GM19324 (cell line): ENCODE results near the gene IFNLR1.

Experiments
- ATAC-seq: cut with Tn5 transposase; IDR thresholded peaks from one replicate; pipeline ENCODE4 v1.9.1; 2021; ENCODE audit warnings: mild to moderate bottlenecking, moderate library complexity; ENCODE audit not compliant: unreplicated experiment, low FRiP score

Gene IFNLR1

GRCh38 chr1:24180676-24181075, 6.4 kb downstream of the IFNLR1 start:
- ATAC-seq: no peak

- no peak for ATAC-seq
These were observed 7.7 kb downstream of the IFNLR1 start for GRCh38 chr1:24179251-24179840.

DNA sequence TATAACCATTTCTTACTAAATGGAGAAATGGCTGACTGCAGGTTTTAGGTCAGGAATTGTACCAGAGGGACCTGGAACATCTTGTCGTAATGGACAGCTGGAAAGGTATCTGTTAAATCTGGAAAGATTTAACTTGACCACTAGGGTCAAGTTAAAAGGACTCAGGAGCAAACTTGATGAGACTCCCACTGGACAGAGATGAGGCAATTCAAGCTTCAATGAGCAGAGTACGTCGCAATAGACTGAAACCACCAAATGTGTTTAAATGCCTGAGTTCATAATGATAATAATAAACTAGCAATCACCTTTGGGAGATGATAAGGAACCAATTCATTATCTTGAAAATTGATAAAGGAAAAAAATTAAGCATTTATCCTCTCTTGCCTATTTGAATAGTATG, 8.7 kb downstream of the IFNLR1 start:
- ATAC-seq: no peak

DNA sequence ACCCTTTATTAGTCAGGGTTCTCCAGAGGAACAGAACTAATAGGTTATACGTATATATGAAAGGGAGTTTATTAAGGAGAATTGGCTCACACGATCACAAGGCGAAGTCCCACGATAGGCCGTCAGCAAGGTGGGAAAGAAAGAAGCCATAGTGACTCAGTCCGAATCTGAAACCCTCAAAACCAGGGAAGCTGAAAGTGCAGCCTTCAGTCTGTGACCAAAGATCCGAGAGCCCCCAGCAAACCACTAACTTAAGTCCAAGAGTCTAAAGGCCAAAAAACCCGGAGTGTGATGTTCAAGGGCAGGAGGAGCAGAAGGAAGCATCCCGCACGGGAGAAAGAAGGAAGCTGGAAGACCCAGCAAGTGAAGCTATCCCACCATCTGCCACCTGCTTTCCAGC, 9.9 kb downstream of the IFNLR1 start:
- no peak for ATAC-seq

- no peak for ATAC-seq
These were observed 11.9 kb downstream of the IFNLR1 start for GRCh38 chr1:24175033-24175755.

DNA sequence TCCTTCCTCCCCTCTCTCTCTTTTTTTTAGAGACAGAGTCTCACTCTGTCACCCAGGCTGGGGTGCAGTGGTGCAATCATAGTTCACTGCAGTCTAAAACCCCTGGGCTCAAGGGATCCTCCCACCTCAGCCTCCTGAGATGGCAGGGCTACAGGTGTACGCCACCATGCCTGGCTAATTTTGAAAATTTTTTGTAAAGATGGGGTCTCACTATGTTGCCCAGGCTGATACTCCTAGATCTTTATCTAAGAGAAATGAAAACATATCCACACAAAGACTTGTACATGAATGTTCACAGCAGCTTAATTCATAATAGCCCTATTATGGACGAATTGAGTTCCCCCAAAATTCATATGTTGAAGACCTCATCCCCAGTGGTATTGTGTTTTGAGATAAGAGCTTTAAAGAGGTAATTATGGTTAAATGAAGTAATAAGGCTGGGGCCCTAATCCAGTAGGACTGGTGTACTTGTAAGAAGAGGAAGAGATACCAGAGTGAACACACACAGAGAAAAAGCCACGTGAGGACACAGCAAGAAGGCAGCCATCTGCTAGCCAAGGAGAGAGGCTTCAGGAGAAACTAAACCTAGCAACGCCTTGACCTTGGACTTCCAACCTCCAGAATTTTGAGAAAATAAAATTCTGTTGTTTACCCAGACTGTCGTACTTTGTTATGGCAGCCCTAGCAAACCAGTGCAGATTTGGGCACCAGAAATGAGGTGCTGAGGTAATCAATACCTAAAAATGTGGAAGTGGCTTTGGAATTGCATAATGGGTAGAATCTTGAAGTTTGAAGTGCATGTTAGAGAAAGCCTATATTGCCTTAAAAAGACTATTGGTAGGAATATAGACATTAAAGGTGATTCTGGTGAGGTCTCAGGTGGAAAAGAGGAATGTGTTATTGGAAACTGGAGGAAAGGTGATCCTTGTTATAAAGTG, 13.2 kb downstream of the IFNLR1 start:
- no peak for ATAC-seq

GRCh38 chr1:24172598-24172997, 14.5 kb downstream of the IFNLR1 start:
- ATAC-seq: no peak

- ATAC-seq: no peak
These were observed 17.8 kb downstream of the IFNLR1 start for GRCh38 chr1:24169286-24169685.

- no peak for ATAC-seq
These were observed 18.8 kb downstream of the IFNLR1 start for GRCh38 chr1:24168245-24168644.

- ATAC-seq: no peak
These were observed 20.1 kb downstream of the IFNLR1 start for GRCh38 chr1:24167008-24167407.

DNA sequence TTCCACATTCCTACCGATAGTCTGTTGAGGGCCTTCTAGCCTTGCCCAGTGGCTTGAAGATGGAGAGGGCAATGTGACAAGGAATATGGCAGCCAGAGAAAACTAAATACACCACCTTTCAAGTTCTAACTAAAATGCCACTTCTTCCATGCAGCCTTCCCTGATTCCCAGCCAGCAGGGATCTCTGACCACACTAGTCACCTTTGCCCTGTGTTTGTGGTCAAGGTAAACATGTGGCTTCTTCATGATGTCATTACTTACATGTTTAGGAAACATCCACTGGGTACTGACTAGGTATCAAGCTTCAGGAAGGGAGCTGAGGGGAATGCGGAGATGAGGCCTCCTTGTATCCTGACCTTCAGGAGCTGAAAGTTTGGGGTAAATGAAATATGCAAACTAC, 21.6 kb downstream of the IFNLR1 start:
- no peak for ATAC-seq

GRCh38 chr1:24164004-24164403, 23.1 kb downstream of the IFNLR1 start:
- no peak for ATAC-seq

GRCh38 chr1:24162201-24162600, 24.9 kb downstream of the IFNLR1 start:
- ATAC-seq: no peak

DNA sequence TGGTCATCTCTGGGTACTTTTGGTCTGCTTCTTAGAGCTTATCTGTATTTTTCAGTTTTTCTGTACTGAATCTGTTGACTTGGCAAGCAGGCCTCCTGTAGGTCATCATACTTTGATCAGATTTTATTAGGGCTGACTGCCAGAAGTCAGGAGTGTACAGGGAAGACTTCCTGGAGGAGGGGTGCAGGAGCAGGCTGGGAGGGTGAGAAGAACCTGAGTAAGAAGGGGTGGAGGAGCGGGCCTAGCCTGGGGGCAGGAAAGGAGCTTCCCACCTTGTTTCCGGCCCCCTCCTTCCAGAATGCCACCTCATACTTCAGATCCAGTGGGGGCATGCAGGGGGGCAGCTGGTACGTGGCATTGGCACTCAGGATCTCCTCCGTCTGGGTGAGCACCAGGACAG, 25.8 kb downstream of the IFNLR1 start:
- ATAC-seq: no peak

DNA sequence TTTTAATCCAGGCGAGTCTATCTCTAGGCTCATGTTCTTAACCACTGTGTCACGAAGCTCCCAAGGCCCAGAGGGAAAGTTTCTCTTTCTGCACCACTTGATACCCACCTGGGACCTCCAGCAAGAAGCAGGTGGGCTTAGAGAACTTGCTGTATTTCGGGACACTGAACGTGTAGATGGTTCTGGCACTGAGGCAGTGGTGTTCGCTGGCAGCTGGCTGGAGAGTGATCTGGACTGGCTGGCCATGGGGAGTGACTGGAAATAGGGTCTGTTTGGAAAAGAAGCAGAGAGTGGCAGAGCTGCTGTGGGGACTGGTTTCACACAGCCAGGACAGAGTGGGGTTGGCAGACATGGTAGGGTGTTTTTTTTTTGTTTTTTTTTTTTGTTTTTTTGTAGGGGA, 27.7 kb downstream of the IFNLR1 start:
- ATAC-seq: no peak

GRCh38 chr1:24157918-24158481, 29.1 kb downstream of the IFNLR1 start:
- ATAC-seq: no peak

GRCh38 chr1:24156542-24157260, 30.4 kb downstream of the IFNLR1 start:
- no peak for ATAC-seq

DNA sequence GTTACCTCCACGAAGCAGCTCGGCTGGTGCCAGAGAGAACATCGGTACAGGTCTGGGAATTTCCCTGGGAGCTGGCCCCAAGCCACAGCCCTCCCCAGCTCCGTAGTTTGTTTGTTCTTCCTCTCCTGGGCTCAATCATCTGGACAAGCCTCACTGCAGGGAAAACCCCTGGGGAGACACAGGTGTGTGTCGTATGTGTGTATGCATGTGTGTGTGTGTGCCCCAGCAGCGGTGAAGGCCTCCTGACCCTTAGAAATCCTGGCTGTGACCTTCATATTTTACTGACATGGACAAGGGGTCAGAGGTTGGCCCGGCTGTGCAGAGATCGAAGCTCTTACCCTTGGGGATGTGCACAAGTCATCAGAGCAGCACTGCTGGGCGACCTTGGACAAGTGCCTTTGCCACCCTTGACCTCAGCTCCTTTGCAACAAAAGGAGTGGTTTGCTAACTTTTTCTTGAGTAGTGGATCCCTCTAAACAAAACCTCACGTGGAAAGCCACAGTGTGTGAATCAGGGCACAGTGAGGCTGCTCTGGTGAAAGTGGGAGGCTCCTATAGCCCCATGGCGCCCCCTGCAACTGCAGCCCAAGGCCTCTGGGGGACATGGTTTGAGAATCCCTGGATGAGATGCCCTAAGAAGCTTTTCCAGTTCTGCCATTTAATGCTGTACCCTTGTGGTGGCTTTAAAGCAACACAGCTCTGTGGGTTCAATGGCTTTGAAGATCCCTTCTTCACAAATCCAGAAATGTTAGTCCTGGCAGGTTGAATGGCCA, 31.9 kb downstream of the IFNLR1 start:
- no peak for ATAC-seq

GRCh38 chr1:24154215-24154614, 32.9 kb downstream of the IFNLR1 start:
- ATAC-seq: no peak
